ENCODE data around the gene MAP4K4. TPM values are rescaled to one million over a fixed set of nuclear protein-coding genes. Genes with fewer than 3 reads are reported as not detected.
A peak's percentile ranks its signal among the peaks of the same experiment; 100 is the strongest.

MAP4K4 gene
- total RNA-seq, 1 experiment from 2014 or later = 132 TPM

- Histone ChIP-seq H2BK120ac (ENCODE audit: low read depth, low read length, poor library complexity, severe bottlenecking) (no peak overlapping the region), H3K23me2 (ENCODE audit: insufficient read length, low read depth, low read length, poor library complexity, severe bottlenecking) (no peaks in the 10 kb centered on the region), H3K27ac (ENCODE audit: insufficient read length, low read depth, low read length) (no peak overlapping the region), H3K79me2 (ENCODE audit: insufficient read depth, low read length) (peaks cover 17% of the 10 kb centered on the region; the same call in 1 of the 2 replicates), H3K4me1 (ENCODE audit: insufficient read depth, low read length) (peaks cover 11% of the 10 kb centered on the region), H3T11ph (ENCODE audit: low read length) (no peak overlapping the region), H2BK5ac (ENCODE audit: insufficient read length, low read length) (no peak overlapping the region), H2AFZ (ENCODE audit: low read length) (no peak overlapping the region), H2BK20ac (ENCODE audit: low read depth, low read length, poor library complexity, severe bottlenecking) (no peak overlapping the region), H2AK5ac (ENCODE audit: insufficient read length, low read length) (no peak overlapping the region), H3K9ac (ENCODE audit: extremely low read depth, insufficient read length, low read length) (no peak overlapping the region), H3K56ac (ENCODE audit: insufficient read length, low read depth, low read length) (no peak overlapping the region), H3K27me3 (ENCODE audit: insufficient read depth, low read length) (no peaks in the 10 kb centered on the region), H3K79me1 (ENCODE audit: insufficient read depth, low read depth, low read length, poor library complexity, severe bottlenecking) (peaks cover 3% of the 10 kb centered on the region), H2BK15ac (ENCODE audit: low read depth, low read length) (no peak overlapping the region), H3K4me2 (ENCODE audit: insufficient read depth, insufficient read length, low read length) (no peak overlapping the region), H2BK12ac (ENCODE audit: insufficient read length, low read depth, low read length) (no peak overlapping the region), H3K23ac (ENCODE audit: insufficient read length, low read depth, low read length) (no peak overlapping the region), H4K91ac (ENCODE audit: insufficient read length, low read depth, low read length) (no peak overlapping the region), H3K4ac (ENCODE audit: low read depth, low read length) (no peak overlapping the region), H4K20me1 (ENCODE audit: control insufficient read depth, insufficient read depth, insufficient read length) (no peaks in the 10 kb centered on the region), H4K5ac (ENCODE audit: insufficient read length, low read depth, low read length) (no peak overlapping the region), H3K14ac (ENCODE audit: insufficient read depth, low read length) (no peak overlapping the region), H3K18ac (ENCODE audit: insufficient read length, low read depth, low read length) (no peak overlapping the region), H3K9me3 (ENCODE audit: control insufficient read depth, low read depth, low read length) (no peaks in the 10 kb centered on the region), H4K8ac (replicated peaks; ENCODE audit: insufficient read length, low read depth, low read length) (no peak overlapping the region)
- Mint-ChIP-seq H3K4me3 (no peak overlapping the region), H3K4me1 (peaks cover 52 to 65% of the 10 kb centered on the region in 2 experiments), H3K27ac (peak overlapping the region in 1 of 3 experiments; percentile 20; a peak in 1 of 7 replicates), H3K27me3 (ENCODE audit: low read depth) (no peaks in the 10 kb centered on the region), H3K9me3 (no peaks in the 10 kb centered on the region), H3K36me3 (ENCODE audit: insufficient read depth in 1 of 3, low read depth in 3 of 3) (peaks cover 0 to 10% (median 0%) of the 10 kb centered on the region in 3 experiments; a peak in 2 of 7 replicates)
- TF ChIP-seq CTCF (conservative IDR thresholded peaks at IDR 0.05) = no peak
- no peak for DNase-seq
- WGBS (ENCODE audit: extremely low coverage, insufficient read length, low lambda C conversion rate) = no CpG with 5 or more reads among the region's 4 CpGs
Measured at GRCh38 chr2:101820519-101820918, 123.0 kb downstream of the MAP4K4 start.

Measured in H9 (cell line).